Ectodermal cell (in vitro differentiated cells): ENCODE results near the gene ISM2. TPM values are rescaled to one million over a fixed set of nuclear protein-coding genes. Genes with fewer than 3 reads are reported as not detected.
"Not testable (repeated sequence)": the region's sequence is repeated elsewhere in the genome, so short reads cannot be mapped to it uniquely, and the experiment has no call there.

Experiments used
- H3K27ac ChIP-seq: 2 replicates; pipeline ENCODE4 v1.7.0; 2013; ENCODE audit warnings: mild to moderate bottlenecking, low read depth, low read length; ENCODE audit not compliant: insufficient read depth, poor library complexity, severe bottlenecking
- H3K27me3 ChIP-seq: 2 replicates; pipeline ENCODE4 v1.7.0; 2013; ENCODE audit warnings: mild to moderate bottlenecking, low read length; ENCODE audit not compliant: insufficient read depth, control insufficient read depth, poor library complexity, severe bottlenecking
- H3K36me3 ChIP-seq: one replicate; pipeline ENCODE4 v1.7.0; 2013; ENCODE audit warnings: low read length; ENCODE audit not compliant: control insufficient read depth, insufficient read depth
- H3K4me1 ChIP-seq: one replicate; pipeline ENCODE4 v1.7.0; 2013; ENCODE audit warnings: low read length; ENCODE audit not compliant: control insufficient read depth, insufficient read depth
- H3K4me3 ChIP-seq: 2 replicates; pipeline ENCODE4 v1.7.0; 2013; ENCODE audit warnings: low read depth, low read length, control low read depth; ENCODE audit not compliant: insufficient read depth
- H3K9me3 ChIP-seq: 2 replicates; pipeline ENCODE4 v1.7.0; 2013; ENCODE audit warnings: mild to moderate bottlenecking, low read length, moderate library complexity; ENCODE audit not compliant: control insufficient read depth
- WGBS, 2 experiments: methylation state at CpG; one replicate each; pipeline ENCODE4 v1.1.7; 2013; ENCODE audit warnings: missing lambda C conversion rate in 2 of 2; 5-methylcytosine and 5-hydroxymethylcytosine counted together
- polyA plus RNA-seq, 4 experiments: library from polyadenylated mRNA; stranded (reverse); fragments of 50-300 nt; gene quantifications; one replicate each; pipeline ENCODE4 v1.2.3, GENCODE V29; 2013

The ISM2 gene
- polyA plus RNA-seq (2013, experiment 1 of 4) = 0.33 TPM
- polyA plus RNA-seq (2013, experiment 2 of 4) = 0.44 TPM
- polyA plus RNA-seq (2013, experiment 3 of 4) = 0.16 TPM
- 0.08 TPM for polyA plus RNA-seq (2013, experiment 4 of 4)

DNA sequence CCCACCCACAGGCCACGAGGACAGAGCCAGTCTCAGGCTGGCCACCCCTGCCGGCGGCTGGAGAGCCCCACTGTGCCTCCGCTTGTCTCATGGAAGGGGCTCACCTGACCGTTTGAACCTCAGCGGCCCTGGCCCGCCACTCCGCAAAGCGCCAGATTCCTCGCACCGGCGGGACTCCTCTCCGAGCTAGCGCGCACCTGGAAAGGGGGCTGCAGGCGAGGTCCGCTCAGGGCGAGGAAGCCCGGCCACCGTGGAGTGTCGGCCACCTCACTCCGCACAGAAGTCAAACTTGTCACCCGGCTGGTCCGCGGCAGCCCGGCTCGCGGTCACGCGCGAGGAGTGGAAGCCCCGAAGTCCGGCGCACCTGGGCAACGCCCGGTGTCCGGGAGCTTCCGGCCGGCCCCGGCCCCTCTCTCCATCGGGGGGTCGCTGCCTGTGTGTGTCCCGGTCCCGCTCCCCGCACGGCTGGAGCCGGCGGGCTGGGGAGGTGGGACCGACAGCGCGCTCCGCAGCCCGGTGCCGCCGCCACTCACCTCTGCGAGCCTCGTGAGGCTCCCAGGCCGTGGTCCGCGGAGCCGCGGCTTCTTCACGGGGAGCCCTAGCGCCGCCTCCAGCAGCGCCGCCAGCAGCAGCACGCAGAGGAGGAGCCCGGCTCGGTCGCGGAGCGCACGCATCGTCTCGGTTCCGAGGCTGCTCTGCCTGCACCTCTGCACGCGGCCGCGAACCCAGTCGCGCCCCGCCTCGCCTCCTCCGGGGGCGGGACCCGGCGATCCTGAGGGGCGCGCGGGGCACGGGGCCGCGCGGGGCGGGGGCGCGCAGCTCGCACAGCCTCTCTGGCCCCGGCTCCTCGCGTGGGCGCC is at the start of gene ISM2:
Gene ISM2, minus strand, starts transcription at position 697 of the 860 bp plus-strand sequence. Its CDS starts 23 bp downstream, at position 674.
- WGBS, 2 experiments = 2 to 3% methylated on average over 104 of the region's 104 CpGs
- Histone ChIP-seq H3K4me1 (peaks cover 4% of the 10 kb centered on the region), H3K36me3 (no peaks in the 10 kb centered on the region), H3K4me3 (peak within 1 kb of the TSS; percentile 51), H3K9me3 (peaks cover 2% of the 10 kb centered on the region), H3K27me3 (peaks cover 43% of the 10 kb centered on the region), H3K27ac (no peak within 1 kb of the TSS)

DNA sequence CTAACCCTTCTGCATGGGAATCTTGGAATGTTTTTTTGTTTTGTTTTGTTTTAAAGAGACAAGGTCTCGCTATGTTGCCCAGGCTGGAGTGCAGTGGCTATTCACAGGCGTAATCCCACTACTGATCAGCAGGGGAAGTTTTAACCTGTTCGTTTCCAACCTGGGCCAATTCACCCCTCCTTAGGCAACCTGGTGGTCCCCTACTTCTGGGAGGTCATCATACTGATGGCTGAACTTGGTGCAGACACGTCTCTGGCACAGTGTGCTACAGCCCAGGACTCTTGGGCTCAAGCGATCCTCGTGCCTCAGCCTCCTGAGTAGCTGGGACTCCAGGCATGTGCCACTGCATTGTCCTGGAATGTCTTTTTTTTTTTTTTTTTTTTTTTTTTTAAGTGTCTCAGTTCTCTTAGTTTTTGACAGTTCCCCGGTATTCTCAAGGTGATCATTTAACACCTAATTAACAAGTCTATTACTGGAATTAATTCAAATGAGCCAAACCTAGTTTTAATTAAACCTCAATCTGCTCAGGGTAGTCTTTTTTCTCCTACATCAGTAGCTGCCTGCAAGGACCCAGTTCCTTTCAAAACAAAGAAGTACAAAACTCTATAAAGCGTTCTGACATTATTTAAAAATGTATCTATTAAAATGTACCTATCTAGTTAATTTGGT is 49.0 kb upstream of the ISM2 start:
- H3K27ac ChIP-seq = no peak overlapping the region
- WGBS, 2 experiments = 91% methylated on average over 7 to 8 of the region's 8 CpGs
- no peaks in the 10 kb centered on the region for H3K4me1 ChIP-seq
- no peak overlapping the region for H3K4me3 ChIP-seq
- H3K36me3 ChIP-seq = no peaks in the 10 kb centered on the region
- H3K9me3 ChIP-seq = no peaks in the 10 kb centered on the region
- H3K27me3 ChIP-seq = no peaks in the 10 kb centered on the region

DNA sequence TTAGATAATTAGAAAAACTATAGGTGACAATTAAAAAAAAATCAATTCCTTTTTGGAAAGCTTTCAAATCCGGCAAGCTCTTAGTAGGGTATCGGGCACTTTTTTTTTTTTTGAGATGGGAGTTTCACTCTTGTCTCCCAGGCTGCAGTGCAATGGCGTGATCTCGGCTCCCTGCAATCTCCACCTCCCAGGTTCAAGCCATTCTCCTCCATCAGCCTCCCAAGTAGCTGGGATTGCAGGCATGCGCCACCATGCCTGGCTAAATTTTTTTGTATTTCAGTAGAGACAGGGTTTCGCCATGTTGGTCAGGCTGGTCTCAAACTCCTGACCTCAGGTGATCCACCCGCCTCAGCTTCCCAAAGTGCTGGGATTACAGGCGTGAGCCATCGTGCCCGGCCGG is 46.6 kb upstream of the ISM2 start:
- 95 to 96% methylated on average over 11 of the region's 11 CpGs for WGBS, 2 experiments
- H3K36me3 ChIP-seq, H3K4me3 ChIP-seq, H3K4me1 ChIP-seq, H3K27me3 ChIP-seq, H3K9me3 ChIP-seq, H3K27ac ChIP-seq: not testable (repeated sequence)

DNA sequence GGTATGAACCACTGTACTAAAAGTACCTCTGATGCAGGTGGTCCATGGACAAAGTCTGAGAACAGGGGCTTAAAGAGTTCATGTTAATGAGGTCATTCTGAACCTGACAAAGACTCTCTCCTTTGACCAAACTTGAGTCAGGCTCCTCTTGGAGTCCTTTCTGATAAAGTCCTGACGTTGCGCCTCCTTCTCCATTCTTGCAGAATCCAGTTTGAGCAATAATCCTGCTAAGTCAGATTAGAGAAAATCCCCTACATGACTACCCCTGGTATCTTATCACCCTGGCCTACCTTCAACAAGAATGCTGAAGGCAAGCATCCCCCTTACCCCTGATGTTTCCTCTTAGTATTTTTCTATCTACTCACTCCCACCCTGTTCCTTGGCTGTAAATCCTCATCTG is 46.0 kb upstream of the ISM2 start:
- no peak overlapping the region for H3K27ac ChIP-seq
- H3K4me3 ChIP-seq = no peak overlapping the region
- no peaks in the 10 kb centered on the region for H3K4me1 ChIP-seq
- no peaks in the 10 kb centered on the region for H3K36me3 ChIP-seq
- H3K27me3 ChIP-seq = no peaks in the 10 kb centered on the region
- 89 to 95% methylated on average over 2 of the region's 2 CpGs for WGBS, 2 experiments
- H3K9me3 ChIP-seq = no peaks in the 10 kb centered on the region

DNA sequence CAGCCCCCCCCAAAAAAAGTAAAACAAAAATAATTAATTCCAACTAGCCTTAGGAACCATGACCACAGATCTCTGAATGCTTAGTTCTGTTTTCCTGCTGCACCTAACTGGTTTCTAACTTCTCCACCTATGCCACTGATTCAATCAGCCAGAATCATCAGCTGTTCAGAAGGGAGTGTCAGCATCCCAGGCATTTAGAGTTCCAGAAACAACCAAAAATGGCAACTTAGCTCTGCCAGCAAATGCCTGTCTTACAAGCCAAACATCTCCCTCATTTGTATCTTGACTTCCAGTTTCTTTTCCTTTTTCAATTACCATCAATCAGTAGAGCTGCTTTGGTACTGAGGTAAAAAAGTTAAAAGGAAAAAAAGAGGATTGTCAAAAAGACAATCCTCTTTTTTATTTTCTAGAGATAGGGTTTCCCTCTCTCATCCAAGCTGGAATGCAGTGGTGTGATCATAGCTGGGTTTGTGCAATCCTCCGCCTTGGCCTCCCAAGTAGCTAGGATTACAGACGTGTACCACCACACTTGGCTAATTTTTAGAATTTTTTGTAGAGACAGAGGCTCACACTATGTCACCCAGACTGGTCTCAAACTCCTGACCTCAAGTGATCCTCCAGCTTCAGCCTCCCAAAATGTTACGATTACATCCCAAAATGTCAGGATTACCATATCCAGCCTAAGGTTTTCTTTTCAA is 45.2 kb upstream of the ISM2 start:
- H3K36me3 ChIP-seq = no peaks in the 10 kb centered on the region
- H3K27ac ChIP-seq = no peak overlapping the region
- H3K9me3 ChIP-seq = no peaks in the 10 kb centered on the region
- no peaks in the 10 kb centered on the region for H3K27me3 ChIP-seq
- H3K4me1 ChIP-seq = no peaks in the 10 kb centered on the region
- no peak overlapping the region for H3K4me3 ChIP-seq
- WGBS, 2 experiments = 72 to 73% methylated on average over 3 of the region's 3 CpGs

DNA sequence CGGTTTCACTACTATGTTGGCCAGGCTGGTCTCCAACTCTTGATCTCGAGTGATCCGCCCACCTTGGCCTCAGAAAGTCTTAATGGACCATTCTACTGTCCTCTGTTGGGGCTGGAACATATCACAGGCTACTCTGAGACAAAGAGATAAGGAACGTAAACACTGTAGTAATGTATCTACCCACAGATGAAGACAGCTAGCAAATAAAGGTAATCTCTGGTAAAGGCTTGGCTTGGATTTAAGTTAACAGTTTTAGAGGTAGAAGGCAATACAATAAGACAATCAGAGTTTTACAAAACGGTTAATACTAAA is 44.6 kb upstream of the ISM2 start:
- H3K4me1 ChIP-seq = no peaks in the 10 kb centered on the region
- H3K36me3 ChIP-seq = no peaks in the 10 kb centered on the region
- H3K27me3 ChIP-seq = no peaks in the 10 kb centered on the region
- no peak overlapping the region for H3K4me3 ChIP-seq
- WGBS, 2 experiments = 86 to 89% methylated on average over 4 to 5 of the region's 5 CpGs
- H3K27ac ChIP-seq = no peak overlapping the region
- H3K9me3 ChIP-seq = no peaks in the 10 kb centered on the region

DNA sequence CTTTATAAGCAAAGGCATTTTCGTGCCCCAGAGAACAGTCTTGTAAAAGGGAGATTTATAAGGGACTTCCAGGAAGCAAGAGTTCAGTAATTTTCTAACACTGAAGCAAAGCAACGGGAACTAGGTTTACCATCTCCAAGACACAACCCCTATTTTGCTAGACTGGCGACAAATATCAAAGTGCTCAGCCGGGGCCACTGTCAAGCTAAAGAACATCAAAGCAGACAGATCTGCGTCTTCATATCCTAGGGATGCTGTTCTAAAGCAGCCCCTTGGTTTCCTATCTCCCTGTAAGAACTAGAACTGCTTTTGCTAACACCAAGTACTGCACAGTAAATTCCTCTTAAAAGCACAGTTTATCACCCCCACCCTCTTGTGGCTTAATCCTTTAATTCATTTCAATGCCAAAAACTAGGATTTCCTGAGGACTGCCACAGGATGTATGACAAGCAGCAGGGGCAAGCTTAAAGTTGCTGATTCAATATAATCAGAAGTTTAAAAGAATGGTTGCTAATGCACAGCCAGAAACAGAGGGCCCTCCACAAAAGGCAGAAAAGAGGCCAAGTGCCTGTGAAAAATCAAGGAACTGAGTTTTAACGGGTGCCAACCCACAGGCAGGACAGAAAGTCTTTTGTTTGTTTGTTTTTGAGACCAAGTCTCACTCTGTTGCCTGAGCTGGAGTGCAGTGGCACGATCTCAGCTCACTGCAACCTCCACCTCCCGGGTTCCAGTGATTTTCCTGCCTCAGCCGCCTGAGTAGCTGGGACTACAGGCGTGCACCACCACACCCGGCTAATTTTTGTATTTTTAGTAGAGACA is 44.0 kb upstream of the ISM2 start:
- Histone ChIP-seq H3K4me1 (no peaks in the 10 kb centered on the region), H3K9me3 (no peaks in the 10 kb centered on the region), H3K36me3 (no peaks in the 10 kb centered on the region), H3K27ac (no peak overlapping the region), H3K4me3 (no peak overlapping the region), H3K27me3 (no peaks in the 10 kb centered on the region)
- WGBS, 2 experiments = 85 to 88% methylated on average over 11 of the region's 11 CpGs

DNA sequence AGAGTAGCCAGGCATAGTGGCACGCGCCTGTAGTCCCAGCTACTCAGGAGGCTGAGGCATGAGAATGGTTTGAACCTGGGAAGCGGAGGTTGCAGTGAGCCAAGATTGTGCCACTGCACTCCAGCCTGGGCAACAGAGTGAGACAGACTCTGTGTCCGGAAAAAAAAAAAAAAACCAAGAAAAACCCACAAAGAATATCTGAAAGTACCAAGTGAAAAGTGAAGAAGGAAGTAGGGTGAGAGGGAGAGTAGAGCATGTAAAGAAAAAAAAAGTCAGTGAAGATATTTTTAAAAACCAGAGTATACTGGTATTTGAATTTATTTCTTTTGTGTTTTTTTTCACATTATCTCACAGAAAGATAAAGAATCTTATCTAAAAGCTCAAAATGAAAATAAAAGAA is 43.3 kb upstream of the ISM2 start:
- H3K27ac ChIP-seq = no peak overlapping the region

DNA sequence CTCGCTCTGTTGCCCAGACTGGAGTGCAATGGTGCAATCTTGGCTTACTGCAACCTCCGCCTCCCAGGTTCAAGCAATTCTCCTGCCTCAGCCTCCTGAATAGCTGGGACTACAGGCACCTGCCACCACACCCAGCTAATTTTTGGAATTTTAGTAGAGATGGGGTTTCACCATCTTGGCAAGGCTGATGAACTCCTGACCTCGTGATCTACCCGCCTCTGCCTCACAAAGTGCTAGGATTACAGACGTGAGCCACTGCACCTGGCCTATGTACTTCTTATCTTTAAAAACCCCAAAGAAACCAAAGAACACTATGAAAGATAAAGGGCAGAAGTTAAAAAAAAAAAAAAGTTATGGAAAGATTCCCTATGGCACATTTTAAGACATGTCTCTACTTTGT is 38.3 kb upstream of the ISM2 start:
- H3K4me1 ChIP-seq, H3K9me3 ChIP-seq, H3K27ac ChIP-seq, H3K27me3 ChIP-seq, H3K36me3 ChIP-seq, H3K4me3 ChIP-seq: not testable (repeated sequence)
- 89 to 95% methylated on average over 4 to 5 of the region's 5 CpGs for WGBS, 2 experiments

More for the DNA sequence above, 43.3 kb upstream of the ISM2 start:
- Histone ChIP-seq H3K9me3 (no peaks in the 10 kb centered on the region), H3K4me1 (no peaks in the 10 kb centered on the region), H3K36me3 (no peaks in the 10 kb centered on the region), H3K4me3 (no peak overlapping the region), H3K27me3 (no peaks in the 10 kb centered on the region)
- WGBS, 2 experiments = 95% methylated on average over 3 to 4 of the region's 4 CpGs
